ENCODE data around the gene SIPA1. TPM values are rescaled to one million over a fixed set of nuclear protein-coding genes. Genes with fewer than 3 reads are reported as not detected.
A peak's percentile ranks its signal among the peaks of the same experiment; 100 is the strongest.

Gene SIPA1
- total RNA-seq, 1 donor: 34.5 TPM

DNA sequence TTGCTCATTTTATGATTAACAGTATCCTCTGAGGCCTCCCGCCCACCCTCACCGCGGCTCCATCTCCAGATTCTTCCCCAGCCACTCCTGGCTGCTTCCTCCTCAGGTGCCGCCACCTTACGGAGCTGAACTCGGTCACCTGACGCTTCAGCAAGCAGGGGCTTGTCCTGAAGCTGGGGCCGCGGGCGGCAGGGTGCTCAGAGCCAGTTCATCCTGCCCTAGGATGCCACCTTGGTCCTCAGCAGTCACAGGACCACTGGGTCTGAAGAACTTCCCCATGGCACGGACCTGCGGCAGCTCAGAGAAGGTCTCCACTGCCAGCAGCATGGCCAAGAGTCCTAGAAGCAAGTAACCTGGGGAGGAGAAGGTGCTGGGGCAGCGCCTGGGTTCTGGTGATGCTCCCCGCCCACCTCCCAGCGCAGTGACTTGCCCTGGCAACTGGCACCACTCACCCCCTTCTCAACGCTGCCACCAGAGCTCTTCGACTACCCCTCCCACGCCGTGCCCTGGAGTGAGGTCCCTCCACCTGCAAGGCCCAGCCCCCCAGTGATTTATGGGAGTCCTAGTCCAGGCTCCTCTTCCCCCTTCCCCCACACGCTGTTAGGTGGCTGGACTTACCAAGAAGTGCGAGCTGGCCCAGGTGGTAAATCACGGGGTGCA is 44.9 kb upstream of the SIPA1 start:
- no peak overlapping the region for H3K4me3 ChIP-seq (ENCODE audit: low read depth, low read length)
- TF ChIP-seq, protein P1, sequence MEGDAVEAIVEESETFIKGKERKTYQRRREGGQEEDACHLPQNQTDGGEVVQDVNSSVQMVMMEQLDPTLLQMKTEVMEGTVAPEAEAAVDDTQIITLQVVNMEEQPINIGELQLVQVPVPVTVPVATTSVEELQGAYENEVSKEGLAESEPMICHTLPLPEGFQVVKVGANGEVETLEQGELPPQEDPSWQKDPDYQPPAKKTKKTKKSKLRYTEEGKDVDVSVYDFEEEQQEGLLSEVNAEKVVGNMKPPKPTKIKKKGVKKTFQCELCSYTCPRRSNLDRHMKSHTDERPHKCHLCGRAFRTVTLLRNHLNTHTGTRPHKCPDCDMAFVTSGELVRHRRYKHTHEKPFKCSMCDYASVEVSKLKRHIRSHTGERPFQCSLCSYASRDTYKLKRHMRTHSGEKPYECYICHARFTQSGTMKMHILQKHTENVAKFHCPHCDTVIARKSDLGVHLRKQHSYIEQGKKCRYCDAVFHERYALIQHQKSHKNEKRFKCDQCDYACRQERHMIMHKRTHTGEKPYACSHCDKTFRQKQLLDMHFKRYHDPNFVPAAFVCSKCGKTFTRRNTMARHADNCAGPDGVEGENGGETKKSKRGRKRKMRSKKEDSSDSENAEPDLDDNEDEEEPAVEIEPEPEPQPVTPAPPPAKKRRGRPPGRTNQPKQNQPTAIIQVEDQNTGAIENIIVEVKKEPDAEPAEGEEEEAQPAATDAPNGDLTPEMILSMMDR (IDR thresholded peaks at IDR 0.05; ENCODE audit: insufficient read depth, low read depth, low read length): no peak
- DNase-seq (ENCODE audit: low read depth): no peak

DNA sequence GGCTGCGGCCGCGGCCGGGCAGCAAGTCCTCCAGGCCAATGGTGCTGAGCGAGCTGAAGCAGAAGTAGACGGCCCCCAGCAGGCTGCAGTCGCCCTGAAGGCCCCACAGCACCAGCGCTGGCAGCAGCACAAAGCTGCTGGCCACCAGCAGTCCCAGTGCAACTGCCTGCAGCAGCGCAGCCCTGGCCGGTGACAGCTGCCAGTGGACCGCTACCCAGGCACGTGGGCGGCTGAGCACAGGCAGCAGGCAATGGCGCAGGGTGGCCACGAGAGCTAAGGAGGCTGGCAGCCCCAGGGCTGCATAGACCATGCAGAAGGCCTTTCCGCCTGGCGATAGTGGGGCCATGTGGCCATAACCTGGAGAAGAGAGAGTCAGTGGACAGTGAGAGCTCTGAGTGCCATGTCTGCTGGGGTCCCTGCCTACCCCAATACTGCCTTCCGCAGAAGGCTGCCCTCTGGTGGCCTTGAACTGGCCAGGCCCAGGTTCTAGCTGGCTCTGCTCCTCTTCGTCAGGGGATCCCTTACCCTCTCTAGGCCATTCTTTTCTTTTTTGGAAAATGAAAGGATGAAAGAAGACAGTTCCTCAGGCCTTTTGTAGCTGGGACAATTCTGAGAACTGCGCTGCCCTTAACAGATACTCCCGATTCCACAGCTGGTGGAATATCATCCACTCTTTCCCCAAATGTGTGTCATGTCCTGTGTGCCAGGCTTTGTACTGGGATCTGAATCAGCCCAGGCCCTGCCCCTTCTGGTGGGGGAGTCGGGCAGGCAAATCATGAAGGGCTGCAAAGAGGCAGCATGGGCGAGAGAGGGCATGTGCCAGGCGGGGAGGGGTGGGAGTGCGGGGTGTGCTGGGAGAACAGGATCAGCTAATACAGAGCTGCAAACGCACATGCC is 44.1 kb upstream of the SIPA1 start:
- DNase-seq (ENCODE audit: low read depth): no peak
- no peak overlapping the region for H3K4me3 ChIP-seq (ENCODE audit: low read depth, low read length)
- TF ChIP-seq, protein P1 (IDR thresholded peaks at IDR 0.05; ENCODE audit: insufficient read depth, low read depth, low read length): peak; percentile 64

DNA sequence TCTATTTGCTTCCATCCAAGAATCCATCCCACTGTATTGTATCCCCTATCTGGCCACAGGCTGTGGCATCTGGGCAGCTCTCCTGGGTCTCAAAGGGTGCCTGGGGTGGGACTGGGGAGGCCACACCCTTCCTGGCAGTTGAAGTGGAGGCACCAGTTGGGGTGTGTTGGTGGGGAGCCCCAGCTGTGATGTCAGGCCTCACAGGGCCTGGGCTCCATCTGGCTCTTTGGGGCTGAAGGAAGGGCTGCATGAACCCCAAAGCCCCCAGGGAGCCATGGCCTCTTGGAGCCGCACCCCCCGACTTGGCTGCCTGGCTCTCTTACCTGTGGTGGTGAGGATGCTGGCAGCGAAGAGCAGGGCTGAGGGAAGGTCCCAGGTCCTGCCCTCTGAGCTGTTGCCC is 42.8 kb upstream of the SIPA1 start:
- DNase-seq (ENCODE audit: low read depth): no peak
- H3K4me3 ChIP-seq (ENCODE audit: low read depth, low read length): no peak overlapping the region
- TF ChIP-seq, protein P1 (IDR thresholded peaks at IDR 0.05; ENCODE audit: insufficient read depth, low read depth, low read length): no peak

DNA sequence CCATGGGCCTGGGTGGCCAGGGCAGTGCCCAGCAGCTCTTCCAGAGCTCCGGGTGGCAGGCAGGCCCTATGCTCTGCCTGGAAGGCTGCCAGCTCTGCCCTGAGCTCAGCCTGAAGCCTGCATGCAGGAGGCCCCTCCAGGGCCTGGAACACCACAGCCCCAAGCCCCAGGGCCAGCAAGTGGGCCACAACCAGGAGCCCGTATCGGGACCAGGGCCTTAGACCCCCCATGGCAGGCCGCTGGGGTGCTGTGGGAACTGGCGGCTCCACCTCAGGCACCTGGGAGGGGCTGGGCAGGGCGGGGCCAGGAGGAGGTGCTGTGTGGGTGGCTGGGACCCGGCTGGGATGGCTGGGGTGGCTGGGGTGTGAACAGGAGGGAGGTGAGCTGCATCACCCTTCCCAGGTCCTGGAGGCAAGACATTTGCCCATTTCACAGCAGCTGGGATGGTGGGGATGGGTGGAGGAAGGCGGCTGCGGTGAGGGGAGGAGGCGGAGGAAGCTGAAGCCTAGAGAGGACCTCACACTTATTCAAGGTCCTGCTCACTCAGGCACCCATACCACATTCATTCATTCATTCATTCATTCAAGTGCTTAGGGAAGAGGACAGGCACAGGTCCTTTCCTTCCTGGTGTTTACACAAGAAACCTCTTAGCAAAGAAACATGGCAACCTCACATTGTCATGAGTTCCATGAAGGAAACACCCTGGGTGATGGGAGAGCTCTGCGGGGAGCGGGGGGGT is 42.2 kb upstream of the SIPA1 start, which contains the start of gene KCNK7:
KCNK7 (minus strand) TSS at position 258 of the 739 bp plus-strand sequence; CDS start at position 230, 28 bp downstream.
- TF ChIP-seq, protein P1 (IDR thresholded peaks at IDR 0.05; ENCODE audit: insufficient read depth, low read depth, low read length): no peak
- DNase-seq (ENCODE audit: low read depth): no peak
- H3K4me3 ChIP-seq (ENCODE audit: low read depth, low read length): no peak within 1 kb of the TSS

DNA sequence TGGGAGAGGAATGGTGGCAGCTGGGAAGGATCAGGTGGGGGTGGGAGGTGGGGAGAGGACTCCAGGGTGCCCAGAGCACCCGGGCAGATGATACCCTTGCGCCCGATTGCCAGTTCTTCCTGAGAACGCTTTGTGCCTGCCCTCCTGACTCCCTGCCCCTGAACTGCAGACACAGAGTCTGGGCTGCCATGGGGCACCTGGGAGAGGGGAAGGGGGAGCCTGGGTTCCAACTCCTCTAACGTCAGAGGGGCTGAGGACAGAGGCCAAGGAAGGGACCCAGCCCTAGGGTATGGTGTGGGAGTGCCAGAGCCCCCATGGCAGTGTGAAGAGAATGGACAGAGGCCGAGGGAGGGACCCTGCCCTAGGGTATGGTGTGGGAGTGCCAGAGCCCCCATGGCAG is 41.4 kb upstream of the SIPA1 start:
- TF ChIP-seq, protein P1 (IDR thresholded peaks at IDR 0.05; ENCODE audit: insufficient read depth, low read depth, low read length): no peak
- no peak for DNase-seq (ENCODE audit: low read depth)
- H3K4me3 ChIP-seq (ENCODE audit: low read depth, low read length): no peak overlapping the region

DNA sequence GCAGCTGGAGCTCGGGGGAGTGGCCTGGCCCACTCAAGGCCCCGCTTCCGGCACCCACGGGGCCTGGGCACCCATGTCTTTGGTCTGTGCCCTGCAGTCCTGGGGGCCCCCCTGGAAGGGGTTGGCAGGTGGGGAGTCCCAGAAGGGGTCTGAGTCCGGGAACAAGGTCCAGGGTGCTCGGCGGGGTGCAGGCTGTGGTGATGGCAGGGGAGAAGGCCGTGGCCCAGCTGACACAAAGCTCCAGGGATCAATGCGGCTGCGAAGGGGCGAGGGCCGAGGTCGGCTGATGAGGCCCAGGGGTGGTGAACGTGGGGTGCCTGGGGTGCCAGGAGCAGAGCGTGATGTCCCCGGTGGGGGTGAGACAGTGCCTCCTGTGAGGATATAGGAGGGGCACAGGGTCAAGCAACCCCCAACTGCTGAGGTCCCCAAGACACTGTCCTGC is 39.6 kb upstream of the SIPA1 start:
- TF ChIP-seq, protein P1 (IDR thresholded peaks at IDR 0.05; ENCODE audit: insufficient read depth, low read depth, low read length): no peak
- DNase-seq (ENCODE audit: low read depth): no peak
- no peak overlapping the region for H3K4me3 ChIP-seq (ENCODE audit: low read depth, low read length)

Data from fibroblast of villous mesenchyme (primary cell).